HG03558 (cell line): ENCODE results near the gene PKNOX2.

Experiments
- ATAC-seq: cut with Tn5 transposase; IDR thresholded peaks from one replicate; pipeline ENCODE4 v1.9.1; 2021; ENCODE audit warnings: moderate number of reproducible peaks; ENCODE audit not compliant: unreplicated experiment; ENCODE audit errors: extremely low read depth

The PKNOX2 gene

DNA sequence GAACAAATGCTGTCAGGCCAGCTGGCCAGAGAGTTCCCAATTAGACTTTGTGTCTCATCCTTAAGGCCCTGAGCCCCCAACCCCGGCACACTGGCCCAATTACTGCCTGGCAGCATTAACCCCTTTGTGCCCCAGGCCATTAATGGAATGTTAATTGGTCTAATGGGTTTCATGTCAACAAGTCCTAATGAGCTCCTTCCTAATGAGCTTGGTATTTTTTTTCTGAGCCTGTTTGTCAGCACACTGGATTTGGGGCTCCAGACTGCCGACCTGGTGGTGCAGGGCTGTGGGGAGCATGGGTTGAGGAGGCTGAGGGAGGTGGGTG, 182.7 kb downstream of the PKNOX2 start:
- ATAC-seq = no peak

- ATAC-seq = no peak
Observed at GRCh38 chr11:125348141-125348651, 183.6 kb downstream of the PKNOX2 start.

- ATAC-seq = no peak
Observed at GRCh38 chr11:125348674-125349309, 184.2 kb downstream of the PKNOX2 start.

- no peak for ATAC-seq
Observed at GRCh38 chr11:125350206-125351032, 185.9 kb downstream of the PKNOX2 start.

GRCh38 chr11:125351033-125351867, 186.7 kb downstream of the PKNOX2 start:
- no peak for ATAC-seq

- no peak for ATAC-seq
Observed at GRCh38 chr11:125351868-125352250, 187.3 kb downstream of the PKNOX2 start.

DNA sequence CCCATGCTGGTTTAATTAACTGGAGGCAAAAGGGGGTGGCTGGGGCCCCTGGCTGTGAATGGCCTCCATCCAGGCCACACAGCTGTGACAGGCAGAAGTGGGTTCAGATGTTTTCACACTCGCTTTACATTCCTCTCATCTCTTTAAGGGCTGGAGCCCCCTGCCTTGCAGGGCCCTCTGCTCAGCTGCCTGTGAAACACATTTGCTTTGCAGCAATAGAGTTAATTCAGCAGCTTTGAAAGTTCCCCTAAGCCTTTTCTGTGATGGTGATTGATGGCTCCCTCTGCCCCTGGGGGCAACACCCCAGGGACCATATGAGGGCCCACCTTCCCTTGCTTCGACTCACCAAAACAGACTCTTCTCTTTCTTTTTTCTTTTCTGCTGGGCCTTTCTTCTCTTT, 192.2 kb downstream of the PKNOX2 start:
- no peak for ATAC-seq

- ATAC-seq = no peak
Observed at GRCh38 chr11:125357551-125357950, 193.0 kb downstream of the PKNOX2 start.

DNA sequence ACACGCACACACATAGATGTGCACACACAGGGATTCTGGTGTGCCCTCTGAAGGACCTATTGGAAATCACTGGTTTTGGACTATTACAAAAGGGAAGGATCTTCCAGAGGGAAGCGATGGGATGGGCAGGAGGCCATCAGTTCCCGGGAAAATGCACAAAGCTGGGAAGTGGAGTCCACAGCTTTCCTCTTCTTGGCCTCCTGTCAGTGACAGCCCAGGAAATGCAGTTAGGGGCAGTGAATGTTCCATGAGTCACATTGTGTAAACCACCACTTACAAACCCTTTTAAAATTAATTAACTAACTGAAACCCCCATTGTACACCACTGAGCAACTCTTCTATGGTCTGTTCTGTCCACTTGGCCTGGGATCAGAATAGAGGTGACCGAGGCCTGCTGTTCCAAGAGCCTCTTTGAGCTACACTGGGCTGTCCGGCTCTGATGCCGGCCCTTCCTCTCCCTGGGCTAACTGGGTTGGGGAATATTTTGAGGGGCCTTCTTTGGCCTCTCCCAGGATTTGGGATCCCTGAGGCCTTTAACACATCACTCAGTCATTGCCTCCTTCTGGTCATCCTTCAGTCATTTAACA, 193.8 kb downstream of the PKNOX2 start:
- ATAC-seq = no peak

DNA sequence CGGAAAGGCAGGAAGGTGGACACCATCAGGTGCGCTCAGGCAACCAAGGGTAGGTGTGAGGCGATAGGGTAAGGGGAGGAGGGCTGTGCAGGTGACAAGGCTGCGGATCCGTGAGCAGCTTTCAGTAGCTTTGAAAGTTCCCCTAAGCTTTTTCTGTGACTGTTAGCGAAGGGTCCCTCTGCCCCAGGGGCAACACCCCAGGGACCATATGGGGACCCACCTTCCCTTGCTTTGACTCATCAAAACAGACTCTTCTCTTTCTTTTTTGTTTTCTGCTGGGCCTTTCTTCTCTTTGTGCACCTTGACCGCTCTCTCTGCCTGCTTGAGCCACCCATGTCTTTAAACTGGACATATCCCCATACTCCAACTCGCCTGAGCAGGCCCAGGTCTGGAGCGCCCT, 194.6 kb downstream of the PKNOX2 start:
- ATAC-seq = no peak

- ATAC-seq = no peak
Observed at GRCh38 chr11:125360066-125360465, 195.5 kb downstream of the PKNOX2 start.

GRCh38 chr11:125364121-125364826, 199.7 kb downstream of the PKNOX2 start:
- no peak for ATAC-seq

DNA sequence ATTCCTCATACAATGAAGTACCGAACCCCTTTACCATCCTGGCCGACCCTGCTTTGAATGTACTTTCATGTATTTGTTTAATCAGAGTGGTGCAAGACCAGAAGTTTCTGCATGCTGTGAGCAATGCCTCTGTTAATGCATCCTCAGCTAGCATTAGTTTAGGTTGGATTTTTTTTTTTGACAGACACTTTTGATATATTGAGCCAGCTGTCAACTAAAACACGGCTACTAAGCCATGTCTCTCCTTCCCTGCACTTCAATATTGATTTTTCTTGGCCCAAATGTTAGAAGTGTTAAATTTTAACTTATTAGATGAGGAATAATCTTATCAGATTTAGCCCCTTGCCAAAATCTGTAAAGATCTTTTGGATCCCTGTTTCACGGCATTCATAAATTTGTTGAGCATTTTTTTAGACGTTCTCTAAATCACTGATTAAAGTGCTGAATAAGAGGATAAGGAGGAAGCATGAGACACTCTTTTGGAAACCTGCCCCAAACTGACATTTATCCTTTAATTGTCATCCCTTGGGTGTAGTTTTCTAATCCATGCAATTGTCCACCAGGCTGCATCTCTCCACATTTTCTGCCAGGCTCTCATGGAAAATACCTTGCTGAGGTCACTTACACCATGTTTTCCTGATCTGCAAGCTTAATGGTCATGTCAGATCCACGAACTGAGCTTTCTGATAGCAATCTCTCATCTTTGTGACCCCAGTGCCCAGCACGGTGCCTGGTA, 200.8 kb downstream of the PKNOX2 start:
- ATAC-seq = no peak

GRCh38 chr11:125367710-125368109, 203.2 kb downstream of the PKNOX2 start:
- ATAC-seq = no peak

DNA sequence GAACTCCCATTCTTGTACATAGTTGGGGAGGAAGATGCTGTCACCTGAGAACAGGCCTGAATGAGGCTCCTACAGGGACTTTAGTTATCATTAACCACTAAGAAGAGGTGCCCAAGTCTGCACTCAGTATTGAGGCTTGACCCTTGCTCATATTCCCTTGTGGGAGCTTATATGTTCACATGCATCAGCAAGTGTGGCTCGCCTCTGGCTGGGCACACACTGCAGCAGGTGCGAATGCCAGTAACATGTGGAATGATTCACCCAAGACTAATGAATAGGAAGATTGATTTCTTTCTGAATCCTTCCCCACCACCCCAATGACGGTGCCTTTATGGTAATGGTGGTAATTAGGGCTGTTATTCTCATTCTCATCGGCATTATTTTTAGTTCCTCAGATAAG, 204.2 kb downstream of the PKNOX2 start:
- ATAC-seq = no peak

GRCh38 chr11:125369808-125370207, 205.3 kb downstream of the PKNOX2 start:
- no peak for ATAC-seq

DNA sequence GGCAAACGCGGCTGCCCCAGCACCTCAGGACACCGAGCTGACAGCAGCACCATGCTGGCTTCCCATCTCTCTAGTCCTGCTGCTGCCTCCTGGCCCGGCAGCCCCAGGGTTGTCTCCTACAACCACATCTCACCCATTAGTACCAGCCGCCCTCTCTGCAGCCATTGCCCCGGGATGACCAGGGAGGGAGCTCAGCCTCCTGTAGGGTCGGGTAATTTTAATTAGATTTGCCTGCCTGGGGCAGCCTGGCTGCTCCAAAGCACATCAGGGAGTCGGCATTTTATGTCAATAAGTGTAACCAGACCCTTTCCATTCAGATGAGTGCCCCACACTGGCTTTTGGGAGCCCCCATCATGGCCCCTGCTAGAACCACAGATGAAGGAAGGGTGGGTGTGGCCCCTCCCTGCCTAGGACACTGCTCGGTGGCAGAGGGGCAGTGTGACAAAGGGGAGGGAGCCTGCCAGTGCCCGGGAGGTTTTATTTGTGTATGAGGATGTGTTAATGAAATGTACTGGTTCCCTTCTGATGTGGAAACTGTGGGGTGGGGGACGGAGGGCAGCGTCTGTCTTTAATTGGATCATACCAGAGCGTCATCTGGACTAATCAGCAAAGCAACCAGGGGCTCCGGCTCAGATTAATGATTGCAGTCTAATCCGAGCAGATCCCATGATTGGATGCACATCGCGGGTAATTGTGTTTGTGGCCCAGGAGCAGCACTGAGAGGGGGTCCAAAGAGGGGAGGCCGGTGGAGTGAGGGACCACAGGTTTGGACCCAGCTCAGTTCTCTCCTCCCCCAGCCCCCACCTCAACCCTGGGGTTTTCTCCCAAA, 206.2 kb downstream of the PKNOX2 start:
- ATAC-seq = no peak

- ATAC-seq = no peak
Observed at GRCh38 chr11:125371431-125371935, 206.9 kb downstream of the PKNOX2 start.
